SU-DHL-6 (cell line): ENCODE data around the gene GPSM1.

Experiments
- EZH2phosphoT487 ChIP-seq: fragments of 200-600 bp; sonication (generic), shearing (Covaris generic); conservative IDR thresholded peaks from 2 replicates; pipeline ENCODE4 v1.6.1; 2018; ENCODE audit warnings: mild to moderate bottlenecking, antibody characterized with exemption, low read length, moderate library complexity, mixed read lengths
- TF ChIP-seq, protein P1 (sequence below): fragments of 200-600 bp; sonication (generic); IDR thresholded peaks from one replicate; pipeline ENCODE4 v1.5.1; 2017; ENCODE audit warnings: antibody characterized with exemption, mild to moderate bottlenecking, low read length, moderate library complexity; ENCODE audit not compliant: insufficient read depth, poor library complexity, severe bottlenecking

DNA sequence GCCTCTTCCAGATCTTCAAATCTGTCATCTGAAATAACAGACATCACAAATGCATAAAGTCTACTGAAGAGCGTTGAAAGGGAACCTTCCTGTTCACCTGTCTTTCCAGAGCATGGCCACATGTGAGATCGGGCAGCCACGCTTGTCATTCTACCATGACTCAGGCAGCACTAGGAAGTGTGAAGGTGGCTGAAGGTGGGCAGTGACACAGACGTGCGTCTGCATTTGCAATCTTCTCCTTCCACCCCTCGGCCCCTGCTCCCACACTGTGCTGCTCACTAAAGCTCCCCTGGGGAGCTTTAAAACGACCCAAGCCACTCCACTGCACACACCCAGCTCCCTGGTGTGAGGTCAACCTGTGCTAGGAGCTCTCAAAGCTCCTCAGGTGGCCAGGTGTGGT, 80.6 kb downstream of the GPSM1 start:
- TF ChIP-seq, protein P1, sequence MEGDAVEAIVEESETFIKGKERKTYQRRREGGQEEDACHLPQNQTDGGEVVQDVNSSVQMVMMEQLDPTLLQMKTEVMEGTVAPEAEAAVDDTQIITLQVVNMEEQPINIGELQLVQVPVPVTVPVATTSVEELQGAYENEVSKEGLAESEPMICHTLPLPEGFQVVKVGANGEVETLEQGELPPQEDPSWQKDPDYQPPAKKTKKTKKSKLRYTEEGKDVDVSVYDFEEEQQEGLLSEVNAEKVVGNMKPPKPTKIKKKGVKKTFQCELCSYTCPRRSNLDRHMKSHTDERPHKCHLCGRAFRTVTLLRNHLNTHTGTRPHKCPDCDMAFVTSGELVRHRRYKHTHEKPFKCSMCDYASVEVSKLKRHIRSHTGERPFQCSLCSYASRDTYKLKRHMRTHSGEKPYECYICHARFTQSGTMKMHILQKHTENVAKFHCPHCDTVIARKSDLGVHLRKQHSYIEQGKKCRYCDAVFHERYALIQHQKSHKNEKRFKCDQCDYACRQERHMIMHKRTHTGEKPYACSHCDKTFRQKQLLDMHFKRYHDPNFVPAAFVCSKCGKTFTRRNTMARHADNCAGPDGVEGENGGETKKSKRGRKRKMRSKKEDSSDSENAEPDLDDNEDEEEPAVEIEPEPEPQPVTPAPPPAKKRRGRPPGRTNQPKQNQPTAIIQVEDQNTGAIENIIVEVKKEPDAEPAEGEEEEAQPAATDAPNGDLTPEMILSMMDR = no peak
- TF ChIP-seq EZH2phosphoT487 = no peak
